ENCODE results near the gene METTL14.

The METTL14 gene

DNA sequence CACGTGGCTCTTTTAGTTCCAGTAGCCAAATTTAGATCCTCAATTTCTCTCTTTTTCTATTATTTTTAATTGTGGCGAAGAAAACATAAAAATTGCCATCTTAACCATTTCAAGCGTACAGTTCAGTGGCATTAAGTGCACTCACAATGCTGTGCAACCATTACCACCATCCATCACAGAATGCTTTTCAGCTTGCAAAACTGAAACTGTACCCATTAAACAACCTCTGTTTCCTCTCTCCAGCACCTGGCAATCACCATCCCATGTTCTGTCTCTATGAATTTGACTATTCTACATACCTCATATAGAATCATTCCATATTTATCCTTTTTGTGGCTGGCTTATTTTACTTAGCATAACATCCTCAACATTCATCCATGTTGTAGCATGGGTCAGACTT lies 74.9 kb downstream of the METTL14 start:
- DNase-seq: no peak

DNA sequence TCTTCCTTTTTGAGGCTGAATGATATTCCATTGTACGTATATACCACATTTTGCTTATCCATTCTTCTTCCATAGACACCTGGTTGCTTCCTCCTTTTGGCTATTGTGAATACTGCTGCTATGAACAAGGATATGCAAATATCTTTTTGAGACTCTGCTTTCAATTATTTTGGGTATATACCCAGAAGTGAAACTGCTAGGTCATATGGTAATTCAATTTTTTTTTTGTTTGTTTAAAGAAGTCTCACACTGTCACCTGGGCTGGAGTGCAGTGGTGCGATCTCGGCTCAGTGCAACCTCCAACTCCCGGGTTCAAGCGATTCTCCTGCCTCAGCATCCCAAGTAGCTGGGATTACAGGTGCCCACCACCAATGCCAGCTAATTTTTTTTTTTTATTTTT lies 75.3 kb downstream of the METTL14 start:
- no peak for DNase-seq

DNA sequence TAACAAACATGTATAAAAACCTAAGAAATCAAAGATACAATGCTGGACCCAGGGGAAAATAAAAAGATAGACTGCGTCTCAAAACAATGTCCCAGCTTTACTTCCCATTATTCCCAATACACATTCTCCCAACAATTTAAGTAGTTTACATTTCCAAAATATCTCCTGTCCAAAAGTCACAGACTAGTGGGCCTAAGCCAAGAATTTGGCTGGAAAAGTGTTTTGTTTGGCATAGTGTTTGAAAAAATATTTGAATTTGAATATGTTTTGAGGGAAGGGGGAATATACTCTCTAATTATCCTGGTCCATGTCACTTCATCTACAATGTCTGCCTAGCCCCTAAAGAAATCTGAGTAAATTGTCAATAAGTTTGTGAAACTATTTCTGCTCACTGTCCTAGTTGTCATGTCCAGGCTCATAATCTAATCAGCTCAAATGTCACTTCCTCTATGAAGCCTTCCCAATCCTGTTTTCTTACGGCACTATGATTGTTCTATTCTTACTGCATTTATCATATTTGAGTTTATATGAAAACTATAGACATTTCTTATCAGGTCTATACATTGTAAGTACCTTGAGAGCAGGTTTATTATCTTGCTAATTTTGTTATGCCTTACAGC lies 76.3 kb downstream of the METTL14 start:
- no peak for DNase-seq

- no peak for DNase-seq
Observed at GRCh38 chr4:118762155-118762554, 77.0 kb downstream of the METTL14 start.

DNA sequence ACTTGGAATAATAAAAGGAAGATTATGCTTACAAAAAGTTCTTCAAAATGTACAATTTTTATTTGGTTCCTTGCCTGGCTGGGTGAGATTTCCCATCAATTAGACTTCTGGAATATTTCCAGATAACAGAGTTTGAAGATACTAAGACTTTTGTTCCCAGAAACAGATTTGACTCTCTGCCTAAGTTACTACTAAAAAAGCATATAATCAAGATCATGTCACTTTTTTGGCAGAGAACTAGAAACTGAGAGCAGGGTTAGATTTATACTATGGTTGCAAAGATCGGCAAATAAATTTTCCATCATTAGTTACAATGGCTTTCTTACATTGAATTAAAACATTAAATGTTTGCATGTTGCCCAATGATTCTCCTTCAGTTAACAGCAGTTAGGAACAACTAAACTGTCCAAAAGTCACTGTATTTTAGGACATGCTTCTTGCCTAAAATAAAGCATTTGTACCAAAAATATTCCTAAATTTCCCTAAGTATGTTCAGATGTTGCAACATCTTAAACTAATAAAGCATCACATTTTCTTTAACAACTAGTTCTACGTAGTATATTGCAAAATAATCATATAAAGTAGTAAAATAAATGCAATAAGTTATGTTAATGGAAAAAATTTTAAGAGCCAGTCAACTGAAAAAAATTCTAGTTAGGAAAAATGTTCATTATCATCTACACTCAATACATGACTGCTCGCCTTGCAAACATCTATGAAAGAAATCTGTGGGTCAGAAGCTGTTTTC lies 77.7 kb downstream of the METTL14 start:
- DNase-seq: no peak
